Endodermal cell (in vitro differentiated cells): ENCODE measurements around the gene ADAMTS2. TPM values are rescaled to one million over a fixed set of nuclear protein-coding genes. Genes with fewer than 3 reads are reported as not detected.

Experiments used
- DNase-seq: peaks from one replicate; pipeline ENCODE4 v3.0.0-alpha.2; 2017
- H3K27ac ChIP-seq: 2 replicates; pipeline ENCODE4 v1.5.1; 2013; ENCODE audit warnings: mild to moderate bottlenecking, low read depth, low read length, moderate library complexity
- H3K27me3 ChIP-seq: 2 replicates; pipeline ENCODE4 v1.6.1; 2013; ENCODE audit warnings: mild to moderate bottlenecking, low read length, moderate library complexity; ENCODE audit not compliant: insufficient read depth, control insufficient read depth, poor library complexity, severe bottlenecking
- H3K36me3 ChIP-seq: 2 replicates; pipeline ENCODE4 v1.7.0; 2013; ENCODE audit warnings: mild to moderate bottlenecking, low read length, moderate library complexity; ENCODE audit not compliant: control insufficient read depth, insufficient read depth
- H3K4me1 ChIP-seq: one replicate; pipeline ENCODE4 v1.7.0; 2013; ENCODE audit warnings: low read length; ENCODE audit not compliant: control insufficient read depth, insufficient read depth
- H3K4me3 ChIP-seq: 2 replicates; pipeline ENCODE4 v1.5.1; 2013; ENCODE audit warnings: mild to moderate bottlenecking, low read length, moderate library complexity
- H3K9ac ChIP-seq: 2 replicates; pipeline ENCODE4 v1.6.1; 2013; ENCODE audit warnings: mild to moderate bottlenecking, low read length, moderate library complexity; ENCODE audit not compliant: poor library complexity, severe bottlenecking; ENCODE audit errors: extremely low read depth
- H3K9me3 ChIP-seq: 2 replicates; pipeline ENCODE4 v1.6.1; 2013; ENCODE audit warnings: mild to moderate bottlenecking, low read length, moderate library complexity; ENCODE audit not compliant: control insufficient read depth
- H3K27ac Mint-ChIP-seq: 2 replicates; pipeline ENCODE4 v1.8.0; 2020; ENCODE audit warnings: mixed read lengths
- H3K27me3 Mint-ChIP-seq: 2 replicates; pipeline ENCODE4 v1.8.0; 2021; ENCODE audit warnings: mild to moderate bottlenecking, mixed read lengths; ENCODE audit not compliant: insufficient read depth
- H3K36me3 Mint-ChIP-seq: 2 replicates; pipeline ENCODE4 v1.8.0; 2020; ENCODE audit warnings: low read depth, mixed read lengths
- H3K4me1 Mint-ChIP-seq: 2 replicates; pipeline ENCODE4 v1.8.0; 2020; ENCODE audit warnings: mixed read lengths
- H3K4me3 Mint-ChIP-seq: 2 replicates; pipeline ENCODE4 v1.8.0; 2020; ENCODE audit warnings: mild to moderate bottlenecking, moderate library complexity, mixed read lengths
- H3K9me3 Mint-ChIP-seq: 2 replicates; pipeline ENCODE4 v1.8.0; 2020; ENCODE audit warnings: mild to moderate bottlenecking, mixed read lengths
- CTCF ChIP-seq: fragments of 200-600 bp; sonication (generic); conservative IDR thresholded peaks from 2 replicates; pipeline ENCODE4 v1.5.0; 2021; ENCODE audit warnings: antibody characterized with exemption, mild to moderate bottlenecking
- WGBS, 2 experiments: methylation state at CpG; one replicate each; pipeline versions ENCODE4 v1.1.5 to v1.1.7; 2013; ENCODE audit warnings: missing lambda C conversion rate in 2 of 2, mixed read lengths in 1 of 2; ENCODE audit not compliant: insufficient coverage in 1 of 2, insufficient read length in 1 of 2; 5-methylcytosine and 5-hydroxymethylcytosine counted together
- total RNA-seq, 2 donors: library from RNA; stranded (reverse); fragmentation: NEBNext Ultra II Directional in 1 of 2; extraction: Animal tissue kit (Norgen Biotek cat#: 25700) in 1 of 2; gene quantifications; 2 replicates in 1 of 2; 3 replicates in 1 of 2; pipeline ENCODE4 v1.2.1, GENCODE V29; 2021

Gene ADAMTS2
- total RNA-seq, 2 donors from 2014 or later: 1.2 to 2.6 TPM

GRCh38 chr5:179306191-179307012, 38.9 kb downstream of the ADAMTS2 start:
- Histone ChIP-seq H3K36me3 (no peaks in the 10 kb centered on the region), H3K27ac (no peak overlapping the region), H3K27me3 (no peaks in the 10 kb centered on the region), H3K9ac (no peak overlapping the region), H3K4me1 (no peaks in the 10 kb centered on the region), H3K4me3 (no peak overlapping the region), H3K9me3 (peaks cover 20% of the 10 kb centered on the region)
- no peak for DNase-seq
- 90 to 91% methylated on average over 7 of the region's 7 CpGs for WGBS, 2 experiments
- H3K27ac Mint-ChIP-seq: no peak overlapping the region
- no peaks in the 10 kb centered on the region for H3K36me3 Mint-ChIP-seq
- H3K4me1 Mint-ChIP-seq: peaks cover 6% of the 10 kb centered on the region
- peaks cover 1% of the 10 kb centered on the region for H3K27me3 Mint-ChIP-seq
- H3K4me3 Mint-ChIP-seq: no peak overlapping the region
- no peak for TF ChIP-seq CTCF
- peaks cover 23% of the 10 kb centered on the region for H3K9me3 Mint-ChIP-seq

DNA sequence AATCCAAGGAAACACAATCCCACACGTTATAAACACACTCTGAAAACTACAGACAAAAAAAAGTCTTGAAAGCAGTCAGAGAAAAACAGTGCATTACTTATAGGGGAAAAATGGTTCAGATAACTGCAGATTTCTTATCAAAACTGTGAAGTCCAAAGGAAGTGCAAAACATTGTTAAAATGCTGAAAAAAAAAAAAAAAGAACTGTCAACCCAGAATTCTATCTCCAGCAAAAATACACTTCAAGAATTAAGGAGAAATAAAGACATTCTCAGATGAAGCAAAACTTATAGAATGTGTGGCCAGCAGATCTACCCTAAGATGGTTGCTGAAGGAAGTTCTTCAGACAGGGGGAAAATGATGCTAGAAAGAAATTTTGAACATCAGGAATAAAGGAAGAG, 40.4 kb downstream of the ADAMTS2 start:
- no peak overlapping the region for H3K27ac Mint-ChIP-seq
- no peaks in the 10 kb centered on the region for H3K36me3 Mint-ChIP-seq

DNA sequence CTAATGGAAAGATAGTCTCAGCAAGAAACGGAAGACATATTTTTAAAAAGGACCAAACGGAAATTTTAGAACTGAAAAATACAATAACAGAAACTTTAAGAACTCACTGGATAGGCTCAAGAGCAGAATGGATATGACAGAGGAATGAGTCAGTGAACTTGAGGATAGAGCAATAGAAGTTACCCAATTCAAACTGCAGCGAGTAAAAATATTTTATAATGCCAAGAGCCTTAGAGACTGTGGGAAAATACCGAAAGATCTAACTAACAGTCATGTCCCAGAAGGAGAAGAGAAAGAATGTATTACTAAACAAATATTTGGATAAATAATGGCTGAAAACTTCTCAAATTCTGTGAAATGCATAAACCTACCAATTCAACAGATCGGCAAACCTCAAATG, 40.8 kb downstream of the ADAMTS2 start:
- H3K27me3 ChIP-seq: no peaks in the 10 kb centered on the region
- Mint-ChIP-seq H3K9me3 (peaks cover 32% of the 10 kb centered on the region), H3K4me1 (peaks cover 6% of the 10 kb centered on the region), H3K27me3 (peaks cover 1% of the 10 kb centered on the region), H3K4me3 (no peak overlapping the region), H3K36me3 (no peaks in the 10 kb centered on the region), H3K27ac (no peak overlapping the region)
- no peak overlapping the region for H3K4me3 ChIP-seq
- TF ChIP-seq CTCF: no peak
- H3K27ac ChIP-seq: no peak overlapping the region
- WGBS, 2 experiments: 94 to 100% methylated on average over 3 to 5 of the region's 5 CpGs
- peaks cover 20% of the 10 kb centered on the region for H3K9me3 ChIP-seq
- no peak overlapping the region for H3K9ac ChIP-seq
- no peaks in the 10 kb centered on the region for H3K4me1 ChIP-seq
- DNase-seq: no peak
- no peaks in the 10 kb centered on the region for H3K36me3 ChIP-seq

More for the DNA sequence above, 40.4 kb downstream of the ADAMTS2 start:
- no peak overlapping the region for H3K27ac ChIP-seq
- no peaks in the 10 kb centered on the region for H3K36me3 ChIP-seq
- no peak overlapping the region for H3K4me3 ChIP-seq
- peaks cover 1% of the 10 kb centered on the region for H3K27me3 Mint-ChIP-seq
- H3K9me3 ChIP-seq: peaks cover 20% of the 10 kb centered on the region
- peaks cover 28% of the 10 kb centered on the region for H3K9me3 Mint-ChIP-seq
- H3K9ac ChIP-seq: no peak overlapping the region
- DNase-seq: no peak
- peaks cover 6% of the 10 kb centered on the region for H3K4me1 Mint-ChIP-seq
- no peak overlapping the region for H3K4me3 Mint-ChIP-seq
- H3K27me3 ChIP-seq: no peaks in the 10 kb centered on the region
- no peaks in the 10 kb centered on the region for H3K4me1 ChIP-seq
- TF ChIP-seq CTCF: no peak
- WGBS, 2 experiments: 88% methylated on average over 1 of the region's 1 CpG; no CpG with 5 or more reads in 1 of the 2 experiments
